Activated CD4-positive, alpha-beta T cell treated with anti-CD3 and anti-CD28 coated beads for 24 hours (primary cell): ENCODE data around the gene LCORL.
"Not testable (repeated sequence)": the region's sequence is repeated elsewhere in the genome, so short reads cannot be mapped to it uniquely, and the experiment has no call there.

Experiments
- DNase-seq, 2 donors: peaks; one replicate each; pipeline ENCODE4 v3.0.0-alpha.2; 2020; ENCODE audit warnings: low read depth in 2 of 2

Gene LCORL

DNA sequence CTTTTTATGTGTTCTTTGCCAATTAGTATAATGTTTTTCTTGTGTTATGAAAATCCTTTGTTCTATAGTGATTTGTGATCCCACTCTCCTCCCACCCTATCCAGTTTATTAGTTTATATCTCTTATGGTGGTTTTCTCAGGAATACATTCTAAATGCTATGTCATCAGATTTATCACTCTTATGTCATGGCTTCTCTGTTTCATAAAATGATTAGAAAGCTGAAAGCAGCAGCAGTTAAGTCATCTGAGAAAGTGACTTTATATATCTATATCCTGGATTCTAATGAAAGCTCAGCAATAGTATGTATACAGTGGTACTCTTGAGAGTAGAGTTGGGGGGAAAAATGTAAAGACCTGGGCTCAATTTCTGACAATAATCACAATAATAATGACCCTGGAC is 169.6 kb downstream of the LCORL start:
- no peak for DNase-seq

DNA sequence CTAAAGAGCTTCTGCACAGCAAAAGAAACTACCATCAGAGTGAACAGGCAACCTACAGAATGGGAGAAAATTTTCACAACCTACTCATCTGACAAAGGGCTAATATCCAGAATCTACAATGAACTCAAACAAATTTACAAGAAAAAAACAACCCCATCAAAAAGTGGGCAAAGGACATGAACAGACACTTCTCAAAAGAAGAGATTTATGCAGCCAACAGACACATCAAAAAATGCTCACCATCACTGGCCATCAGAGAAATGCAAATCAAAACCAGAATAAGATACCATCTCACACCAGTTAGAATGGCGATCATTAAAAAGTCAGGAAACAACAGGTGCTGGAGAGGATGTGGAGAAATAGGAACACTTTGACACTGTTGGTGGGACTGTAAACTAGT is 171.3 kb downstream of the LCORL start:
- DNase-seq, result not testable (repeated sequence)

DNA sequence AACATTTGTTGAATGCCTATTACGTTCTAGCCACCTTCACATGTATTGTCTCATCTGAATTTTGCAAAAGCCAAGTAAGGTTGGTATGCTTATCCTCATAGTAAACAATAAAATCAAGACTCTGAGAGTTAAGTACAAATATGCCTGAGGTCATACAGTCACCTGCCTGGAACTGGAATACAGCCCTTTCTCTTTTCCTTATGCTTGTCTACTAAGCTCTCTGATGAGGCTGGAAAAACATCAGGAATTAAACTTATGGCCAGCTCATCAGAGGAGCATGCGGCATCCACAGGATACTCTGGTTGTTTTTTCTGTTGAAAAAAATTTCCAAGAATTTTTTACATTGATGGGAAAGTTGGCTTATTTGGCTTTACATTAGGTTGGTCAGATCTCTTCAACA is 175.3 kb downstream of the LCORL start:
- no peak for DNase-seq

DNA sequence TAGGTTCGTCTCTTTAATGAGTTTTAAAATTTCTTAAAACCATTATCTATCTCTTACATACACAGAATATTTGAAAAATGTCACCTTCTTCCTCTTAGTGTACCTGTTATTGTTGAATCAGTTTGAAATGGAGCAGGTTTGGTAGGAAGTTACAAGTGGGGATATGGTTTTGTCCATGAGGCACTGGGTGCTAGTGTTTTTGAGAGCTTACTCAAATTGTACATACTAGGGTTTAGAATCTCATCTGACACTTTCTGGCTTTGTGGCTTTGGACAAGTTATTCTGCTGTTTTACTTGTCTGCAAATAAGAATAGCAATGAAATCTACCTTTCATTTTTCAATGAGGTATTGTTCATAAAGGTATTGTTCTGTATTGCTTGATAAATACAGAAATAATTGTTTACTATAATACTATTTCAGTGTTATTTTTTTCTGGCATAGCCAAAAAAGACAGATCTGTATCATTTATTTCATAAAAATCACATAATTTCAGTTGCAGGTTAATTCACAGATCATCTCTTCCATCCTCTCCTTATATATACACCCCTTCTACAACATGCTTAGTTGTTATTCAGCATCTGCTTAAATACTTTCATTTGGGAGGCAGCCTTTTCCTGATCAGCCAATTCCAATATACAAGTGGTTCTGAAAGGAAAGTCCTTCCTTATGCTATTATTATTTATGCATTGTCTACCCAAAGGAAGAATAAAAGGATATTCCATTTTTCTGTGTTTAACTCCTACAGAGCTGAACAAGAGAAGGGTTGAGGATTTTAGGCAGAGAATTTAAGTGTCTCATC is 197.5 kb downstream of the LCORL start:
- DNase-seq, result no peak

DNA sequence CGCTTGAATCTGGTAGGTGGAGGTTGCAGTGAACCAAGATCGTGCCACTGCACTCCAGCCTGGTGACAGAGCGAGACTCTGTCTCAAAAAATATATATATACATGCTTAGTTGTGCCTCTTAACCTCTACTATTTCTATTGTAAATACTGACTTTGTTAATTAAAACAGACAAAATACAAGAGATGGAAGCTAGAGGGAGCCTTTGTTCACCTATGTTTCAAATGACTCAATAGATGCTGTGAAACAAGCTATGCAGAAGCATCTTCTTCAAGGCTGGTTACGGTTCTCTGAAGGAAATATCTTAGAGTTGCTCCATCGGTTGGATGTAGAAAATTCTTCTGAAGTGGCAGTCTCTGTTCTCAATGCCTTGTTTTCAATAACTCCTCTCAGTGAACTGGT is 204.5 kb downstream of the LCORL start:
- no peak for DNase-seq

DNA sequence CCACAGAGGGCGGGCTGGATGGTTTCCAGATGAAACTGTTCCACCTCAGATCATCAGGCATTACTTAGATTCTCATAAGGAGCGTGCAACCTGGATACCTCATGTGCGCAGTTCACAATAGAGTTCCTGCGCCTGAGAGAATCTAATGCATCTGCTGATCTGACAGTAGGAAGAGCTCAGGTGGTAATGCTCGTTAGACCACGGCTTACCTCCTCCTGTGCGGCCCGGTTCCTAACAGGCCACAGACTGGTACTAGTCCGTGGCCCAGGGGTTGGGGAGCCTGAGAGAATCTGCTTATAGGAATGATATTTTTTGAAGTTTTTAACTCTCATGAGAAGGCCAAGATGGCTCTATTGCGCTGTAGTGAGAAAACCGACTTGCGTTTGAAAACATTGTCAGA is 205.4 kb downstream of the LCORL start:
- no peak for DNase-seq

DNA sequence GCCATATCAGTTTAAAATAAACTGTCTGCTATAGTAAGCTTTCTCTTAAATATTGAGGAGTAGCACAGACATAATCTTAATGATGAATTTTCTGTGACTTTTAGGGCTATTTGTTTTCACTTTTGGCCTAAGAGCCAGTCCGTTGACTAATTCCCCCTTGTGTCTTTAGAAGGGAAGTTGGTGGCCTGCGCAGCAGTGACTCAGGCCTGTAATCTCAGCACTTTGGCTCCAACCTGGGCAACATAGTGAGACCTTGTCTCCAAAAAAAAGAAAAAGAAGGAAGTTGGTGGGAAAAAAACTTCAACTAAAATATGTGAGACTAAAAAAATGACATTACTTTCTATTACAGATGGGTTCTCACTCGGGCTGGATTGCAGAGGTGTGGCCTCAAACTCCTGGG is 207.4 kb downstream of the LCORL start:
- DNase-seq, result no peak

DNA sequence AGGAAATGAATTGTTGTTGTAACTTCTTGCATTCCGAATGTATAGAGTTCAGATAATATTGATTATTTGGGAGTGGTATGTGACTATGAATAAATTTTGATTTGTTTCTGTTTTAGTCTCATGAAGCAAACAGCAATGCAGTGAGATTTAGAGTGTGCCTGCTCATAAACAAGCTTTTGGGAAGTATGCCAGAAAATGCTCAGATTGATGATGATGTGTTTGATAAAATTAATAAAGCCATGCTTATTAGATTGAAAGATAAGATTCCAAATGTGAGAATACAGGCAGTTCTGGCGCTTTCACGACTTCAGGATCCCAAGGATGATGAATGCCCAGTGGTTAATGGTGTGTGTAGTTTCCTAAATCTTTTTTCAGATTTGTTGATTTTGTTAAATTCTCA is 208.8 kb downstream of the LCORL start:
- DNase-seq, result no peak

DNA sequence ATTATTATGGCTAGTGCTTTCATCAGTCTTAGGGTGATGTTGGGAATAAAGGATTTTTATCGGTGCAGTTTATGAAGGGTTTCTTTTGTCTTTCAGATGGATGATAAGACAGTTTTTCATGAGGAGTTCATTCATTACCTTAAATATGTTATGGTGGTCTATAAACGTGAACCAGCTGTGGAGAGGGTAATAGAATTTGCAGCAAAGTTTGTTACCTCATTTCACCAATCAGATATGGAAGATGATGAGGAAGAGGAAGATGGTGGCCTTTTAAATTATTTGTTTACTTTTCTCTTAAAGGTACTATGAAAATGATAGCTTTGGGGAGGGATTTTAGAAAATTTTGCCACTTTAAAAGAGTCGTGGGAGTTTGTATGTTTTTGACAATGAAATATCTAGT is 209.4 kb downstream of the LCORL start:
- DNase-seq, result no peak

DNA sequence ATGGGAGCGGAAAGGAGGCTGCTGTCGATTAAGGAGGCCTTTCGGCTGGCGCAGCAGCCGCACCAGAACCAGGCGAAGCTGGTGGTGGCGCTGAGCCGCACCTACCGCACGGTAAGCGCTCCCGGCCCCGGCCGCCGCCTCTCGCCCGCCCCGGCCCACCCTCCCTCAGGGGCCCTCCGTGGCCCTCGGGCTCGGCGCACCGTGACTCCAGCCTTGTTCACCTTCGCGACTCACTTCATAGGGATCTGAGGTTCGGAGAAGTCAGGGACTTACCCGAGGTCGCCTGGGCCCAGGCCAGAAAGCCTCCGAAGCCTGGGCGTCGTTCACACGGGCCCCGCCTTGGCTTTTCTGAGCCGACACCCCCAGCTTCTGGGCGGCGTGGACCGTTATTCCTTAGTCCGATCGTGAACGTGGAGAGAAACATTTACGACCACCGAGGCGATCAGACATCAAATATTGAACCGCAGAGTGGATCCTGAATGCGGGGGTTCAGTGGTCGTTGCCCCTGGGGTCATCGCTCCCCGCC is 210.4 kb downstream of the LCORL start:
- peak in 1 of 2 donors; percentile 19 for DNase-seq

DNA sequence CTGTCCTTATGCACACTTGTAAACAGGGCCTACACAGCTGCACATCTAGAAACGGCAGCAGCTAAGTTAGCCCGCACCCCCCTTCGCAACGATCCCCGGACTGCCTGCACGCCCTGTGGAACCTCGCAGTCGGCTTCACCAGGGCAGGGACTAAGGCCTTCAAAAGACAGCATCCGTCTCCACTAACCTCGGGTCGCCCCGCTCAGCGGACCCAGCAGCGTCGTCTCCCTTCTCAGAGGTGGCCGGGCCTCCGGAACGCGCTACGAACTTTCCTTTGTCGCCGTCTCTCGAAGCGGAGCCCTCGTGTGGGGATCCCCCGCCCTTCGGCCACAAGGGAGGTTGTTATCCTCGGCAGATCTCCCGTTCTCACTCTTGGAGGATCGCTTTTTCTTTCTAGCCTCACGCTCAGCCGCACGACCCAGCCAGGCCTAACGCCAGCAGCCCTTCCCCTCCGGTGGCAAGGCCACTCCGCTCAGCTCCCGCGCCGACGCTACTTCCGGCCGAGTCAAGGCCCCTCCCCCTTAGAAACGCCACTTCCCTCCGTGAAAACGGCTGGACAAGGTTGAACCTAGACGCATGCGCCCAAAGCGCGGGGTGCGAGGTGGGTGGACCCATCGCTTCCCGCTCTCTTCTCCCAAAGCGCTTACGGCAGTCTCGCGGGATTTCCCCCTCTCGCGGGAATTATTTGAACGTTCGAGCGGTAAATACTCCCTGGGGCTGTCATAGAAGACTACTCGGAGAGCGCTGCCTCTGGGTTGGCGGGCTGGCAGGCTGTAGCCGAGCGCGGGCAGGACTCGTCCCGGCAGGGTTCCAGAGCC is 211.1 kb downstream of the LCORL start, which contains the start of the genes DCAF16 and NCAPG:
TSS of gene DCAF16 (minus strand) at position 498 of the 818 bp plus-strand sequence. CDS start 6,616 bp downstream, outside the sequence.
TSS of gene NCAPG (plus strand) at position 720 of the 818 bp plus-strand sequence. CDS start 99 bp downstream, outside the sequence.
- DNase-seq, result peak; percentile 99

DNA sequence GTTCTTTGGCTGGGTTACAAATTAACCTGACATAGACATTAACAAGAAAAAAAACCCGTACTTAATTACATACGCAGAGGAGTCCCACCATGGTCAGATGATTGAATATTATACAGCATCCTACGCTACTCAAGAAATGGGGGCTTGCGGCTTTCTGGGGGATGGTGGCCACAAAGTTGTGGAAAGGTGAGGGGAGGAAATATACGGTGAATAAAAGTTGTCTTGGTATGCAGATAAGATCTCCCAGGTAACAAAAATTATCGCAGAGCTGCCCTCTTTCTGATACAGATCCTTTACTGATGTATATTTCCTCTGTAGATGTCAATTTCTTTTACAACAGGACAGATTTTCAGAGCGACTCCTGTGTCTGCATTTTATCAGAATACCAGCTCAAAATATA is 211.9 kb downstream of the LCORL start:
- DNase-seq, result no peak

DNA sequence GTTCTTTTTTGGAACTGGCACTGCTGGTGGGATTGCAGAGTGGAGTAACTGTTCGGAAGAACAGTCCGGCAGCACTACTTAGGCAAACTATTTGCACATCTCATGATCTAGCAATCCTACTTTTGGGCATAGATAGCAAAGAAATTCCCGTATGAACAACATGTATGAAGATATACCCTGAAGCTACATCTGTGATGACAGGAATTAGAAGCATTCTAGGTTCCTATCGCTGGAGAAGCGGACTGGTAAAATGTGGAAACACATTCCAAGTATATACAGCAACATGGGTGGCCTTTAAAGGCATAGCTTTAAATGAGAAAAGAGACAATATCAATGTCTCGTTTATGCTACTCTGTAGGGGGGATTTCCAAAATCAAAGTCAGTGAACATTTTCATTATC is 214.1 kb downstream of the LCORL start:
- no peak for DNase-seq

DNA sequence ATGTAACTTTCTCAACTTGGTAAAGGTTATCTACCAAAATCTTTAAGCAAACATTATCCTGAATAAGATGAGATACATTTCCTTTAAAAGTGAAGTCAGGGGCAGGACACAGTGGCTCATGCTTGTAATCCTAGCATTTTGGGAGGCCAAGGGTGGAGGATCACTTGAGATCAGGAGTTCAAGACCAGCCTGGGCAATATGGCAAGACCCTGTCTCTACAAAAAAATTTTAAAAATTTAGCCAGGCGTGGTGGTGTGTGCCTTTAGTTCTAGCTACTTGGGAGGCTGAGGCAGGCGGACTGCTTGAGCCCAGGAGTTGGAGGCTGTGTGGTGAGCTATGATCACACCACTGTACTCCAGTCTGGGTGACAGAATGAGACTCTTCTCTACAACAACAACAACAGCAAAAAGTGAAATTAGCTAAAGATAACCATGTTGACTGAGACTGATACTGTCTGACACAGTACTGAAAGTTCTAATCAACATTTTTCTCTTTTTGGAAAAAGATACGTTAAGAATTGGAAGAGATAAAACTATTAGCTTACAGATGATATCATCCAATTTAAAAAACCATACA is 215.9 kb downstream of the LCORL start:
- DNase-seq, result no peak

DNA sequence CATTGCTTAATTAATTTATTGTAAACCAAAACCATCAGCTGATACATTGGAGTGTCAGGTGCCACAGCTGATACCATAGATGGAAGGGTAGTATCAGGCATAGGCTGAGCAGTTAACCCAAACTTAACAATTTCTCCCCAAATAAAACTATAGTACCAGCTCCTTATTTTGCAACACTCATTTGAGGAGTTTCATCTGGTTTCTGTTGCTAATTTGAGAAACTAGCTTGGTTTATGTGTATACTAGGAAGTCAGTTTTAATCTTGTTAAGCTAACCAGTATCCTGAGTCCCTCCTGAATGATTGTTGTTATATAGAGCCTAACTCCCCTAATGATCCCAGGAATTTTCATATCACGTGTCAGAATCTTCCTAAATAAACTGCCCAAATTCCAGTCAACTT is 223.7 kb downstream of the LCORL start:
- DNase-seq, result no peak

DNA sequence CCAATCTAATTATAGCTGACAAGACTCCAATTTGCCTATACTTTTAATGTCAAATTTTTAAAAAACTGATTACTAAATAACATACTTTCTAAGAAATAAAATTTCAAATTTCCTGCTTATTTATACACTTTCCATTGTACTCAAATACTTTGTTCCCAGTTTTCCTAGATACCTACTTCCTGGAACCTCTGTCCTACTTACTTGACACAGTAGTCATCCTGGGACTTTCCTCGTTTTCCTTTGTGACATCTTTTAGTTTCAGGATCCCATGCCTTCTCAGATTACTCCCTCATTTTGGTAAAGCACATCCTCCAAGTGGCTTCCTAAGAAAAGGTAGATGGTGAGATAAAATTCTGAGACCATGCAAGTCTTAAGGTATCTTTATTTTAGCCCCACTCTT is 226.8 kb downstream of the LCORL start:
- DNase-seq, result no peak
